Nephron (organoid): ENCODE measurements around the gene TMEM141.

Source experiments
- H3K27ac Mint-ChIP-seq, 3 experiments: 2 replicates each; pipeline ENCODE4 v1.8.0; 2020; ENCODE audit warnings: mixed read lengths in 3 of 3, mild to moderate bottlenecking in 2 of 3, moderate library complexity in 1 of 3
- H3K27me3 Mint-ChIP-seq: 2 replicates; pipeline ENCODE4 v1.8.0; 2021; ENCODE audit warnings: low read depth, mild to moderate bottlenecking, moderate library complexity, mixed read lengths
- H3K36me3 Mint-ChIP-seq: 2 replicates; pipeline ENCODE4 v1.8.0; 2020; ENCODE audit warnings: low read depth, mixed read lengths
- H3K4me1 Mint-ChIP-seq: 2 replicates; pipeline ENCODE4 v1.8.0; 2020; ENCODE audit warnings: mixed read lengths
- H3K4me3 Mint-ChIP-seq, 3 experiments: 2 replicates each; pipeline ENCODE4 v1.8.0; 2020; ENCODE audit warnings: mild to moderate bottlenecking in 3 of 3, mixed read lengths in 3 of 3, moderate library complexity in 2 of 3
- H3K9me3 Mint-ChIP-seq: 2 replicates; pipeline ENCODE4 v1.8.0; 2020; ENCODE audit warnings: mixed read lengths
- CTCF ChIP-seq, 3 experiments: fragments of 200-600 bp; sonication (generic); IDR thresholded peaks; one replicate each; pipeline ENCODE4 v1.5.0; 2021; ENCODE audit warnings: antibody characterized with exemption in 3 of 3; ENCODE audit not compliant: unreplicated experiment in 3 of 3

Gene TMEM141

GRCh38 chr9:136748666-136749611, 42.2 kb upstream of the TMEM141 start:
- Mint-ChIP-seq H3K27me3 (no peaks in the 10 kb centered on the region), H3K27ac (no peak overlapping the region), H3K4me3 (no peak overlapping the region), H3K4me1 (no peaks in the 10 kb centered on the region), H3K36me3 (no peaks in the 10 kb centered on the region), H3K9me3 (peaks cover 14% of the 10 kb centered on the region)
- TF ChIP-seq CTCF (IDR thresholded peaks at IDR 0.05; ENCODE audit: unreplicated experiment in 3 of 3), result no peak

GRCh38 chr9:136750526-136750925, 40.6 kb upstream of the TMEM141 start:
- peaks cover 16% of the 10 kb centered on the region for H3K9me3 Mint-ChIP-seq

GRCh38 chr9:136751244-136751643, 39.9 kb upstream of the TMEM141 start:
- no peak overlapping the region for H3K4me3 Mint-ChIP-seq
- peaks cover 17% of the 10 kb centered on the region for H3K9me3 Mint-ChIP-seq
- peaks cover 5% of the 10 kb centered on the region for H3K27me3 Mint-ChIP-seq
- no peak for TF ChIP-seq CTCF (IDR thresholded peaks at IDR 0.05; ENCODE audit: unreplicated experiment in 3 of 3)
- no peak overlapping the region for H3K27ac Mint-ChIP-seq
- no peaks in the 10 kb centered on the region for H3K4me1 Mint-ChIP-seq
- H3K36me3 Mint-ChIP-seq, result no peaks in the 10 kb centered on the region

More at GRCh38 chr9:136750526-136750925, 40.6 kb upstream of the TMEM141 start:
- H3K27me3 Mint-ChIP-seq, result peaks cover 3% of the 10 kb centered on the region
- H3K27ac Mint-ChIP-seq, result no peak overlapping the region
- H3K36me3 Mint-ChIP-seq, result no peaks in the 10 kb centered on the region
- H3K4me1 Mint-ChIP-seq, result no peaks in the 10 kb centered on the region
- H3K4me3 Mint-ChIP-seq, result no peak overlapping the region
- TF ChIP-seq CTCF (IDR thresholded peaks at IDR 0.05; ENCODE audit: unreplicated experiment in 3 of 3), result no peak

GRCh38 chr9:136751814-136752213, 39.3 kb upstream of the TMEM141 start:
- H3K36me3 Mint-ChIP-seq, result no peaks in the 10 kb centered on the region
- no peaks in the 10 kb centered on the region for H3K4me1 Mint-ChIP-seq
- peaks cover 5% of the 10 kb centered on the region for H3K27me3 Mint-ChIP-seq
- peaks cover 17% of the 10 kb centered on the region for H3K9me3 Mint-ChIP-seq
- no peak for TF ChIP-seq CTCF (IDR thresholded peaks at IDR 0.05; ENCODE audit: unreplicated experiment in 3 of 3)
- no peak overlapping the region for H3K4me3 Mint-ChIP-seq
- no peak overlapping the region for H3K27ac Mint-ChIP-seq

- peaks cover 5% of the 10 kb centered on the region for H3K27me3 Mint-ChIP-seq
- H3K4me3 Mint-ChIP-seq, result no peak overlapping the region
- H3K27ac Mint-ChIP-seq, result no peak overlapping the region
- H3K9me3 Mint-ChIP-seq, result peaks cover 17% of the 10 kb centered on the region
- no peak for TF ChIP-seq CTCF (IDR thresholded peaks at IDR 0.05; ENCODE audit: unreplicated experiment in 3 of 3)
- H3K4me1 Mint-ChIP-seq, result no peaks in the 10 kb centered on the region
- H3K36me3 Mint-ChIP-seq, result no peaks in the 10 kb centered on the region
Measured at GRCh38 chr9:136753371-136754058, 37.6 kb upstream of the TMEM141 start.
